Activated naive CD4-positive, alpha-beta T cell treated with anti-CD3 and anti-CD28 coated beads, Interleukin-2, amount 10 ng/mL, durations not matched to agents 7 days and 5 days (primary cell): ENCODE data around the gene PTPRQ.
"Not testable (repeated sequence)": the region's sequence is repeated elsewhere in the genome, so short reads cannot be mapped to it uniquely, and the experiment has no call there.

Experiments used
- CTCF ChIA-PET: fragments of 350-600 bp; sonication (Branson Sonifier 250); formaldehyde crosslinking; loops from one replicate; lab custom pipeline; 2021; ENCODE audit warnings: antibody characterized with exemption; lab: Charles Lee
- DNase-seq: peaks from one replicate; pipeline ENCODE4 v3.0.0-alpha.2; 2020
- H3K27ac Mint-ChIP-seq: one replicate; pipeline ENCODE4 v1.8.0; 2021; ENCODE audit warnings: mild to moderate bottlenecking, moderate library complexity, mixed read lengths
- H3K27me3 Mint-ChIP-seq: one replicate; pipeline ENCODE4 v1.8.0; 2021; ENCODE audit warnings: mild to moderate bottlenecking, mixed read lengths
- H3K36me3 Mint-ChIP-seq: one replicate; pipeline ENCODE4 v1.8.0; 2021; ENCODE audit warnings: mixed read lengths
- H3K4me1 Mint-ChIP-seq: one replicate; pipeline ENCODE4 v1.8.0; 2021; ENCODE audit warnings: mixed read lengths
- H3K4me3 Mint-ChIP-seq: one replicate; pipeline ENCODE4 v1.8.0; 2021; ENCODE audit warnings: mild to moderate bottlenecking, moderate library complexity, mixed read lengths
- H3K9me3 Mint-ChIP-seq: one replicate; pipeline ENCODE4 v1.8.0; 2021; ENCODE audit warnings: mixed read lengths

The PTPRQ gene

GRCh38 chr12:80441921-80442320 is 2.1 kb upstream of the PTPRQ start:
- H3K4me3 Mint-ChIP-seq: no peak overlapping the region
- DNase-seq: no peak
- CTCF ChIA-PET: no interaction called here

GRCh38 chr12:80442426-80443222 is 1.4 kb upstream of the PTPRQ start:
- no peaks in the 10 kb centered on the region for H3K4me1 Mint-ChIP-seq
- H3K9me3 Mint-ChIP-seq: no peaks in the 10 kb centered on the region
- CTCF ChIA-PET: no interaction called here
- DNase-seq: no peak
- H3K27ac Mint-ChIP-seq: no peak overlapping the region
- H3K4me3 Mint-ChIP-seq: no peak overlapping the region
- no peaks in the 10 kb centered on the region for H3K36me3 Mint-ChIP-seq
- H3K27me3 Mint-ChIP-seq: no peaks in the 10 kb centered on the region

More at GRCh38 chr12:80441921-80442320, 2.1 kb upstream of the PTPRQ start:
- no peaks in the 10 kb centered on the region for H3K36me3 Mint-ChIP-seq
- H3K27ac Mint-ChIP-seq: no peak overlapping the region
- H3K4me1 Mint-ChIP-seq: no peaks in the 10 kb centered on the region
- no peaks in the 10 kb centered on the region for H3K27me3 Mint-ChIP-seq
- H3K9me3 Mint-ChIP-seq: no peaks in the 10 kb centered on the region

DNA sequence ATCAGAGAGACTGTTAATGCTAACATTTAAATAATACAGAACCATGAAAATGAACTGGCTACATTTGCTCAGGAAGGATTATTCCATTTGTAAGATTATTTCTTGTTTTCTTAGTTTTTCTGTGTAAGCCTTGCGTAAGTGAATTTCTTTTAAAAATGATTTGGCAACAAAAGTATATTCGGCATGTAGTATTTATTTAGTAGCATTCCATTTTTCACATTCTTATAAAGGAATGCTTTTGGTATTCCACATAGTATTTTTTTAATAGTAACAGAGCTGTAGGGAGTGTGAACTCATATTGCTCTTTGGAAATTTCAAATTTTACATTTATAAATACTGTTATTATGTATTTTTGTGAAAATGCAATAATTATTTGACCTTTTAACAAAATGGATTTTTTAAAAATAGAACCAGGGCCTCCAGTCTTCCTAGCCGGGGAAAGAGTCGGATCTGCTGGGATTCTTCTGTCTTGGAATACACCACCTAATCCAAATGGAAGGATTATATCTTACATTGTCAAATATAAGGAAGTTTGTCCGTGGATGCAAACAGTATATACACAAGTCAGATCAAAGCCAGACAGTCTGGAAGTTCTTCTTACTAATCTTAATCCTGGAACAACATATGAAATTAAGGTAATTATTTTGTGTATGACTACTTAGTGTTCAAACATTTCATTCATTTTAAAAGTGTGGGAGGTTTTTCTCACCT is 1.2 kb downstream of the PTPRQ start:
- no peak overlapping the region for H3K4me3 Mint-ChIP-seq
- no peak overlapping the region for H3K27ac Mint-ChIP-seq
- no peaks in the 10 kb centered on the region for H3K9me3 Mint-ChIP-seq
- no peaks in the 10 kb centered on the region for H3K27me3 Mint-ChIP-seq
- no peaks in the 10 kb centered on the region for H3K36me3 Mint-ChIP-seq
- no peaks in the 10 kb centered on the region for H3K4me1 Mint-ChIP-seq
- no peak for DNase-seq
- CTCF ChIA-PET: no interaction called here

DNA sequence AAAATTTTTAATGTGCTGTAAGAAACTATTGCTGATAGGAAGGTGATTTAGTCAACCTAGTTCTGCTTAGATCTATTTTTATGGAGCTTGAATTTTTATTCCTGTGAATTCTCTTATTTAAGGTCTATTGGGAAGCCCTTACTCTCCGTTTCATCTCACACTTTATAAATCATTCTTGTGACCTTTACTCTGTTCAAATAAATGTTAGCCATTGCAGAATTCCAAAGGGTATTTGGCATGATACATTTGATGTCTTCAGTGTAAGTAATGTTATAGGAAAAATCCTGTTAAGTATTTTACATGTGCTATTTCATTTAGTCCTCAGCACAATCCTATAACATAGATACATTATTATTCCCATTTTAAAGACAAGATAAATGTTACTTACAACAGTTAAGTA is 12.5 kb downstream of the PTPRQ start:
- no peak for DNase-seq
- no peaks in the 10 kb centered on the region for H3K4me1 Mint-ChIP-seq
- no peak overlapping the region for H3K27ac Mint-ChIP-seq
- no peak overlapping the region for H3K4me3 Mint-ChIP-seq
- no peaks in the 10 kb centered on the region for H3K36me3 Mint-ChIP-seq
- CTCF ChIA-PET: no interaction called here
- peaks cover 8% of the 10 kb centered on the region for H3K9me3 Mint-ChIP-seq
- H3K27me3 Mint-ChIP-seq: no peaks in the 10 kb centered on the region

DNA sequence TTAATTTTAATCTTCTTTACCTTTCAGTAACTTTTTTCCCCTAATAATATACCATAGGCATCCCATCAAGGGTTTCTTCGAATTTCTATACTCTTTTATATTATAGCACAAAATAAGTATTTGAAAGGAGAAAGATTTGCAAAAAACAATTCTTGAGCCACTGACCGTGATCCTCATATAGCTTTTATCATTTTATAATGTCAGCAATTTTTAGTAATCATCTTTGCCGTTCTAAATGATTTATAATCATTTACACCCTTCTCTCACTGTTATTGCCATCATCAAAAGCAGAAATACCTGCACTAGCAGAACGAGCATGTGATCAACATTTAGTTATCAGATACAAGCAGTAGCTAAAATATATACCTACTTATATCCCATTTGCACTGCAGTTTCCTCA is 16.9 kb downstream of the PTPRQ start:
- Mint-ChIP-seq H3K9me3 (peaks cover 6% of the 10 kb centered on the region), H3K36me3 (no peaks in the 10 kb centered on the region), H3K4me3 (no peak overlapping the region), H3K27me3 (no peaks in the 10 kb centered on the region), H3K27ac (no peak overlapping the region), H3K4me1 (no peaks in the 10 kb centered on the region)
- no peak for DNase-seq
- CTCF ChIA-PET: no interaction called here

GRCh38 chr12:80461851-80462250 is 17.8 kb downstream of the PTPRQ start:
- H3K36me3 Mint-ChIP-seq, H3K9me3 Mint-ChIP-seq, H3K4me3 Mint-ChIP-seq, H3K27ac Mint-ChIP-seq, H3K4me1 Mint-ChIP-seq, H3K27me3 Mint-ChIP-seq, CTCF ChIA-PET, DNase-seq: not testable (repeated sequence)

GRCh38 chr12:80469681-80470080 is 25.6 kb downstream of the PTPRQ start:
- CTCF ChIA-PET: no interaction called here
- H3K9me3 Mint-ChIP-seq: no peaks in the 10 kb centered on the region
- no peaks in the 10 kb centered on the region for H3K36me3 Mint-ChIP-seq
- DNase-seq: no peak
- no peaks in the 10 kb centered on the region for H3K4me1 Mint-ChIP-seq
- H3K27me3 Mint-ChIP-seq: no peaks in the 10 kb centered on the region
- no peak overlapping the region for H3K4me3 Mint-ChIP-seq
- no peak overlapping the region for H3K27ac Mint-ChIP-seq

DNA sequence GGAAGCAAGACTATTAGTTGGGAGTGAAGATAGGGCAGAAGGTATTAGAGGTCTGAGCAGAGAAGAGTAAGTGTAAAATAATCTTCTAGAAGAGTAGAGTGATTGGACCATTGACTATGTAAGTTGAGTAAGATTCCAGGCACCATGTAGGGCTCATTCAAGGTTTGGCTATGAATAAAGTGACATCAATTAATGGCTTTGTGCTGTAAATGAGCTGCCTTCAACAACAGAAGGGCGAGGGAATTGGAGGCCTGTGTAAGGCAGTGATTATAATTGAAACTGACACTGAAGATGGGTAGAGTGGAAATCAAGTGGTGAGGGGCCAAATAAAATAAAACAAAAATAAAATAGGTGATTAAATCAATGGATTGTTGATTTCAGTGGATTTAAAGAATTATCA is 26.4 kb downstream of the PTPRQ start:
- no peak overlapping the region for H3K4me3 Mint-ChIP-seq
- no peaks in the 10 kb centered on the region for H3K36me3 Mint-ChIP-seq
- H3K27ac Mint-ChIP-seq: no peak overlapping the region
- no peaks in the 10 kb centered on the region for H3K4me1 Mint-ChIP-seq
- H3K27me3 Mint-ChIP-seq: no peaks in the 10 kb centered on the region
- H3K9me3 Mint-ChIP-seq: no peaks in the 10 kb centered on the region
- CTCF ChIA-PET: no interaction called here
- DNase-seq: no peak

- H3K36me3 Mint-ChIP-seq: no peaks in the 10 kb centered on the region
- CTCF ChIA-PET: no interaction called here
- no peak overlapping the region for H3K4me3 Mint-ChIP-seq
- H3K4me1 Mint-ChIP-seq: no peaks in the 10 kb centered on the region
- no peak for DNase-seq
- H3K27me3 Mint-ChIP-seq: no peaks in the 10 kb centered on the region
- H3K9me3 Mint-ChIP-seq: no peaks in the 10 kb centered on the region
- H3K27ac Mint-ChIP-seq: no peak overlapping the region
Measured at GRCh38 chr12:80472236-80472635, 28.2 kb downstream of the PTPRQ start.

DNA sequence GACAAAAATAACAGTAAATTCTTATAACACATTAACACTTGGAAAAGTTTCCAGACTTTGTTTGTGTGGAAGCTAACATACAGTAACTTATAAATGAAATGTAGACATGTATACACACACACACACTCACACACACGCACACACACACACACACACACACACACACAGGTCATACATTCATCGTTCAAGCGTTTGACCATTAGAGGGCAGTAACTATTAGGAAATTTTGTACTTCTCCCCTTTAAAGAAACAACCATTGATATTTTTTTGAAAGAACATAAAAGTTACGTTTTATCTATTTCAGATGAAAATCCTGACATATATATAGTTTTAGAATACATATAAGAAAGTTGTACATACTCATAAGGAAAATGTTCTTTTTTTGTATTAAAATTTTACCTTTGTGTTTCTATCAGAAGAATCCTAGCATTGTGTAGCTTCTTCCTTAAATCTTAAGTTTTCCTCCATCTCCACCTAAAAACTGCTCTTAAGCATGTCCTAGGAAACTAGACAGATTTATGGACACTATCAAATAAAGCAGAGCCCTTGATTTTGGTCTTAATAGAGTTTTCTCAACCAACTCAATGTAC is 29.0 kb downstream of the PTPRQ start:
- no peaks in the 10 kb centered on the region for H3K36me3 Mint-ChIP-seq
- DNase-seq: no peak
- H3K4me3 Mint-ChIP-seq: no peak overlapping the region
- H3K27ac Mint-ChIP-seq: no peak overlapping the region
- H3K27me3 Mint-ChIP-seq: no peaks in the 10 kb centered on the region
- CTCF ChIA-PET: no interaction called here
- H3K4me1 Mint-ChIP-seq: no peaks in the 10 kb centered on the region
- no peaks in the 10 kb centered on the region for H3K9me3 Mint-ChIP-seq

DNA sequence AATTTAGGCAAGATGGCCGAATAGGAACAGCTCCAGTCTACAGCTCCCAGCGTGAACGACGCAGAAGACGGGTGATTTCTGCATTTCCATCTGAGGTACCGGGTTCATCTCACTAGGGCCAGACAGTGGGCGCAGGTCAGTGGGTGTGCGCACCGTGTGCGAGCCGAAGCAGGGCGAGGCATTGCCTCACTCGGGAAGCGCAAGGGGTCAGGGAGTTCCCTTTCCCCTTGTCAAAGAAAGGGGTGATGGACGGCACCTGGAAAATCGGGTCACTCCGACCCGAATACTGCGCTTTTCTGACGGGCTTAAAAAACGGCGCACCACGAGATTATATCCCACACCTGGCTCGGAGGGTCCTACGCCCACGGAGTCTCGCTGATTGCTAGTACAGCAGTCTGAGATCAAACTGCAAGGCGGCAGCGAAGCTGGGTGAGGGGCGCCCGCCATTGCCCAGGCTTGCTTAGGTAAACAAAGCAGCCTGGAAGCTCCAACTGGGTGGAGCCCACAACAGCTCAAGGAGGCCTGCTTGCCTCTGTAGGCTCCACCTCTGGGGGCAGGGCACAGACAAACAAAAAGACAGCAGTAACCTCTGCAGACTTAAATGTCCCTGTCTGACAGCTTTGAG is 33.6 kb downstream of the PTPRQ start:
- H3K4me3 Mint-ChIP-seq, H3K4me1 Mint-ChIP-seq, H3K36me3 Mint-ChIP-seq, H3K9me3 Mint-ChIP-seq, H3K27ac Mint-ChIP-seq, H3K27me3 Mint-ChIP-seq, CTCF ChIA-PET, DNase-seq: not testable (repeated sequence)

GRCh38 chr12:80484746-80485145 is 40.7 kb downstream of the PTPRQ start:
- Mint-ChIP-seq H3K4me1 (no peaks in the 10 kb centered on the region), H3K27ac (no peak overlapping the region), H3K9me3 (no peaks in the 10 kb centered on the region), H3K4me3 (no peak overlapping the region), H3K36me3 (no peaks in the 10 kb centered on the region), H3K27me3 (no peaks in the 10 kb centered on the region)
- no peak for DNase-seq
- CTCF ChIA-PET: no interaction called here

DNA sequence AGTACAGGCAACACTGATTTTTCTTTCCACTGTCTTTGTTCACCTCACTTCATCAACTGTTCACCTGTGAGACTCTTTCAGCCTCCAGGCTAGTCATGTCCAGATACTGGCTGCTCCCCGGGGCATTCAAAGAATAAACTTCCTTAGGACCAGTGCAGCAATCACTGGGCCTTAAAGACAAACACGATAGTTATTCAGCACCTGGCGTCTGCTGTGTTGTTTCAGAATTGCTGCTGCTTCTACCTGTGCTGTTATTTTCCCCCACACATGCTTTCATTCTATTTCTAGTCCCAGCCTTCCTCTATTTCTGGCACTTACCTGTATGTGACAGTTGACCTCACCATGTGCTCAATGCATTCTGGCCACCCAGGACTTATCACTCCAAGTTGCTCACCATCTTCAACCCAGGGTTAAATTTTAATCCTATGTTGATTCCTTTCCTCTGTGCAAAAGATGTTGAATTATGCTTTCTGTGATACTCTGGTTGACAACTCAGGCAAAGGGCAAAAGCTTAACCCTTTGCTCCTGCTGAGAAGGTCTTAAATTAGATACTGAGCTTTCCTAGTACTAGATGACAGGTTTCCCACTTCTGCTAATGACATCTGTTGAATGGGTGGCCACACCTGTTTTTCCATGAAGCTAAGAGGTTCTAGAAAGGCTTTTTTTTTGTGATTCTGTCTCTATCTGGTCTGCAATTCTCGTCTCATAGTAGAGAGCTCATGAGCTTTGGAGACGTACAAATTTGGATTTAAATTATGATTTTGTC is 41.4 kb downstream of the PTPRQ start:
- DNase-seq: no peak
- H3K4me1 Mint-ChIP-seq: no peaks in the 10 kb centered on the region
- no peaks in the 10 kb centered on the region for H3K27me3 Mint-ChIP-seq
- H3K27ac Mint-ChIP-seq: no peak overlapping the region
- H3K36me3 Mint-ChIP-seq: no peaks in the 10 kb centered on the region
- CTCF ChIA-PET: no interaction called here
- H3K4me3 Mint-ChIP-seq: no peak overlapping the region
- no peaks in the 10 kb centered on the region for H3K9me3 Mint-ChIP-seq

DNA sequence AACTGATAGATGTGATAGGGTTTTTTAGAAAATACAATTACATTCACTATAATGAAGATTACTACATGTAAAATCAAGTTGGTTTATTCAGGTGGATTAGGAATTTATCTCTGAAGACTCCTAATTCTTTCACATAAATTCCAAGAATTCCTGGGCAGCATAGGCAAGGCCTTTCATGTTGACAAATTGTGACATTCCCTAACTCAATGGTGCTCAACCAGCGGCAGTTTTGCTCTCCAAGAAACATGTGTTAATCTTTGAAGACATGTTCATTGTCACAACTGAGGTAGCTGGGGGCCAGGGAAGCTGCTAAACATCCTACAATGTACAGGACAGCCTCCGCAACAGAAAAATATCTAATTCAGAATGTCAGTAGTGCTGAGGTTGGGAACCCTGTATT is 46.3 kb downstream of the PTPRQ start:
- Mint-ChIP-seq H3K4me1 (no peaks in the 10 kb centered on the region), H3K4me3 (no peak overlapping the region), H3K27me3 (no peaks in the 10 kb centered on the region), H3K27ac (no peak overlapping the region), H3K36me3 (no peaks in the 10 kb centered on the region), H3K9me3 (peaks cover 2% of the 10 kb centered on the region)
- CTCF ChIA-PET: no interaction called here
- no peak for DNase-seq
